Kidney tubule cell (primary cell): ENCODE data around the gene PROM1.

Experiments
- DNase-seq: peaks from one replicate; pipeline ENCODE4 v3.0.0-alpha.2; 2018; ENCODE audit warnings: low spot score

Gene PROM1

DNA sequence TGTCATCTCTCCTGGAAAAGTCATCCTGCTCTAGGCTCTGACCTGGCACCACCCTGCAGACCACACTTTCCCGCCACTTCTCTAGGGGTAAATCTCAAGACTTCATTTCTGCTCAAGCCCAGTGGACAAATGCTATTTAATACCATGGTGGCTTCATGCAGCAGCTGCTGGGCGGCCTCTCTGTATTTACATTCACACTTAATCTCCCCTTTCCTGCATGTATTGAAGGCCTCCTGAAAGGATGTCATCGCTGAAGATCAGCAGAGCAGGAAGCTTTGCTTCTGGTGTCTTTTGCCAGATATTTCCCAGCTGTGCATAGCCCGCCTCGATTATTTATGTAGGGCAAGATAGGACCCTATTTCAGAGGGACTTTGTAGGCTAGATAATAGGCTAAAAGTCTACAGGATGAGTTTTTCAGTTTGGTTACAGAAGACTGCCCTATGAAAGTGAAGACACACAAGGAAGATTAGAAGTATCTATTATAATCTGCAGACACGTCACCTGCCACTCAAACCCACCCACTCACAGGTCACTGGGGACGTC is 17.2 kb downstream of the PROM1 start:
- DNase-seq: no peak

DNA sequence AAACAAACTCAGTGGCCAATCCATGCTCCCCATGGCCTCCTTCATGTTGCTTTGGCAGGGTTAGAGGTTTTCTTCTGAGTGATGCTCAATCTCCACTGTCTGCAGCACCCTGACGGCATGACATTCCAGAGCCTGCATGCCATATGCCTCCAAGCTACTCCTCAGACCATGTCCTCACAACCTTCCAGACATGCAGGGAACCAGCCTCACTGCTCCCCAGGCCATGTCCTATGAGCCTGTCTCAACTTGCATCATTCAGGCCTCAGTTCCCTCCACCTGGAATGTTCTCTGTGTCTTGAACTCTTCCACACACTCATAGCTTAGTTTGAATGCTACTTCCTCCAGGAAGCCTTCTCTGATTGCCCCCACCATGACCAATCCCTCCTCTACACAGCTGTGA is 18.8 kb downstream of the PROM1 start:
- DNase-seq: no peak

DNA sequence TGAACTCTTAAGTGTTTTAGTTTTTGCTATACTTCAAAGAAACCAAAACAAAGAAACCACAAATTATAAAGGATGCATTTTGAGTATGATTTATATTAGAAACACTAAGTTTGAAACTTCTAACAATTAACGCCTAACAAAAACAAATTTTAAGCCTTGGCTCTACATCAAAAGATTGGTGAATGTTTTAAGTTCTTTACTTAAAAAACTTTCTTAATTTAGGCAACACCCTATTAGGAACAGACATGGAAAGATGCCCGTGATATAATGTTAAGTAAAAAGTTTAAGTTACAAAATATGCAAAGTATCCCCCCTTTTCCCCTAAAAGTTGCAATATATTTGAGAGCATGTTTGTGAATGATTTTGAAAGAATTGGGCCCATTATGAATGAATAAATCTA is 21.2 kb downstream of the PROM1 start:
- DNase-seq: no peak

DNA sequence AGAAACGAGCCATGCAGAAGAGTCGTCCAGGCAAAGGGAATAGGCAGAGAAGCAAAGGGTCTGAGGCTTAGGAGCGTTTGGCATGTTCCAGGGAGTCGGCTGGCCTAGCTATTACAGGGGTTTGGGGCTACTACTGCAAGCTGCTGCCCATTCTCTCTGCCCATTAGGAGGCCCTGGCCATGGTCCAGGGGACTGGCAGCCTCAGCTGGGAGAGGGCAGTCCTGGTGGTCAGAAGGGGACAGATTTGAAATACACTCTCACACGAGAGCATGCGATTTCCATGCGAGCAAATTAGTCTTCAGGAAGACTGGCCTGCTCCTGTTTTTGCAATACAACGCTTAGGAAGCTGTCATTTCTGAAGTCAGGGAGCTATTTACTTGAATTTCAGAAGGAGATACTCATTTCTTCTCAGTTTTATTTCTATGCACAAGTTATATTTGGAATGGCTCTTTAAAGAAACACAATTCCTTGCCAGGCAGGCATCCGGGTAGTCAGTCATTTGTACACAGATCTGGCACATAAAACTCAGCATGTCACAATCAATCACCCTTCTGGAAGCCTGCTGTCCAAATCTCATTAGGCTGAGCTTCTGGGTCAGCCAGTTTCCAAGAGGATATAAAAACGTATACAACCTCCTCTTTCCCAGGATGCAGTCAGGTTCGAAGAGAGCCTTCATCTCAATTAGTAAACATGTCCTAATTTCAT is 27.0 kb downstream of the PROM1 start:
- DNase-seq: no peak

DNA sequence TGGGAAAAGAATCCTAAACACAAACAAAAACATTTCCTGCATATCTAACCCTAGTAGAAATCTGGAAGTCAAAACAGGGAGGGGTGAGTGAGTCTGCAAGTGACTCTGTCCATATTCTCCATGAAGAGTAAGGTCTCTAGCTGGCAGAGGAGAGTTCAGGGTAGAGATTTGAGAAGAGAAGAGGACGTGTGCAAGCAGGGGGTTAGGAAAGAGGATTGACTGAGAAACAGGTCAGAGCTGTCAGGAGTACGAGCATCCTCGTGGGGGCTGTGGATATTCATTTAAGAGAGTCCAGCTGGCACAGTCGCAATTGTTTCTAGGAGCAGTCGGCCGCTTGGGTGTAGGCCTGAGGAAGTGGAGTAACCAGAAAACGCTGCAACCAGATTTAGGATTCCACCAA is 27.9 kb downstream of the PROM1 start:
- no peak for DNase-seq

DNA sequence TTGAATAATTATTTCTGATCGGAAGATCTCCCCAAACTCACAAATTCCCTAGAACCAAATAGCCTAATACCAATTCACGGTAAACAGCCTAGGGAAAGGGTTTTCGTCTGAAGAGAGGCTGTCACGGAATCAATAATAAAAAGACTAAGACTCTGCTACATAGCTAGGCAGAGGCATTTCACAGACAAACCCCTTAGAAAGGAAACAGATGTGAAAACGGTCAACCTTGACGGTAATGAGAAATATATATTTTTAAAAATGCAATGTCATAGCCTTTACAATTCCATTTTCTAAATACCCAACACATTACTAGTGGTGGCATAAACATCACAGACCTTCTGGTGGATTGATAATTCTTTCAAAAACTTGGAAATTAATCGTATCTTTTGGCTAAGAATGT is 28.4 kb downstream of the PROM1 start:
- DNase-seq: no peak

DNA sequence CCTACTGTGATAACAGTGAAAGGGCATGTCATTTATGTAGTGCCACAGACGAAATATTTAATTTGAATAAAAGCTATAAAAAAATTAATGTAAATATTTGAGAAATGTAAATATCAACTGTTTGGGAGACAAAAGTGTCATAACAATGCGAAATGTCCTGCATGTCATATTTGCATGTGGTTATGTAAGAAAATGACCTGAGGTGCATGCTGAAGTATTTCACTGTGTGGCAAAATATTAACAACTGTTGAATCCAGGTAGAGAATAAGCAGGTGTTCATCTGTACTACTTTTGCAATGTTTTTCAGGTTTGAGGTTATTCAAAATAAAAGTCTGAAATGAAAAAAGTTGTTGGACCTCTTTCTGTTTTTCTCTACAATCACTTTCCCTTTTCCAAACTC is 30.9 kb downstream of the PROM1 start:
- no peak for DNase-seq

DNA sequence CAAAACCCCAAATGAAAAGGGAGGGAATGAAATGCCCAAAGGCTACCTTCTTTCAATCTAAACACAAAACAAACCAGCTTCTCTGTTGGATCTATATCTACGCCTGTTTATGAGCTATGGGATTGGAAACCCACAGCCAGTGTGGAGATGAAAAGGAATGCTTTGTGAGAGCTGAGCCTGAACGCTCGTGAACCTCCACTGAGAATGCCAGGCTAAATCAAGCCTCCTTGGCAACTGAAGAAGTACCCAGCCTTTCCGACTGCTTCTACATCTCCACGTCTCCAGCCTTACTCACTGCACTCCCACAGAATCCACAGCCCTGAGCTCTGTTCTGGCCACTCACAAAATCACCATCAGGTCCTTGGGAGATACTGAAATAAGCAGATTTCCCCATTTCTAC is 31.8 kb downstream of the PROM1 start:
- no peak for DNase-seq

DNA sequence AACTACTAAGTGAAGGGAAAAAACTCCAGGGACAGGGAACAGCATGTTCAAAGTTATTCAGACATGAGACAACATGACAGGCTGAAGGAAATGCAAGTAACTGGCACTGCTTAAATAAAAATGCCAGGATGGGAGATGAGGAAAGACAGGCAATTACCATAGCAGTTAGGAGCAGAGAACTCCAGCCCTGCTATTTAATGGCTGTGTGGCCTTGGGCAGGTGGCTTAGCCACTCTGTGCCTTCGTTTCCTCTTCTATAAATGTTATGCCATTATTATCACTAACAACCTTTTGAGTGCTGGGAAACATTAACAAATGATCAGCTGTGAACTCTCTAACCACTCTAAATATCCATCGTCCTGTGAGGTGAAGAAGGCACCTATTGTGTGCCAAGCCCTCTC is 32.7 kb downstream of the PROM1 start:
- no peak for DNase-seq

DNA sequence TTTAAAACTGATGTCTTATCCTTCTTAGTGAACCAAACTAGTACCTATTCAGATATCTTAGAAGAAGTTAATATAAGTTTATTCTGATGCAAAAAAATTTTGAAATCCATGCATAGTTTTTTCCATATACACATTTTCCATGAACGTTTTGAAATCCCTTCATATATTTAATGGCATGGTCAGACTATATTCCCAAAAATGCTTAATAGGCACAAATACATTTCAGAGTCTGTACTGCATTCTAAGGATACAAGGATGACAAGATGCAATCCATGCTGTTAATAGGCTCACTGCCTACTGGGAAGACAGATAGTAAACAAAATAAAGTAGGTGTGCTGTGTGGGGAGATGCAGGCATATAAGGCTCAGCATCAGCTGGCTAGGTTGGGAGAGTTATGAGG is 33.2 kb downstream of the PROM1 start:
- no peak for DNase-seq

DNA sequence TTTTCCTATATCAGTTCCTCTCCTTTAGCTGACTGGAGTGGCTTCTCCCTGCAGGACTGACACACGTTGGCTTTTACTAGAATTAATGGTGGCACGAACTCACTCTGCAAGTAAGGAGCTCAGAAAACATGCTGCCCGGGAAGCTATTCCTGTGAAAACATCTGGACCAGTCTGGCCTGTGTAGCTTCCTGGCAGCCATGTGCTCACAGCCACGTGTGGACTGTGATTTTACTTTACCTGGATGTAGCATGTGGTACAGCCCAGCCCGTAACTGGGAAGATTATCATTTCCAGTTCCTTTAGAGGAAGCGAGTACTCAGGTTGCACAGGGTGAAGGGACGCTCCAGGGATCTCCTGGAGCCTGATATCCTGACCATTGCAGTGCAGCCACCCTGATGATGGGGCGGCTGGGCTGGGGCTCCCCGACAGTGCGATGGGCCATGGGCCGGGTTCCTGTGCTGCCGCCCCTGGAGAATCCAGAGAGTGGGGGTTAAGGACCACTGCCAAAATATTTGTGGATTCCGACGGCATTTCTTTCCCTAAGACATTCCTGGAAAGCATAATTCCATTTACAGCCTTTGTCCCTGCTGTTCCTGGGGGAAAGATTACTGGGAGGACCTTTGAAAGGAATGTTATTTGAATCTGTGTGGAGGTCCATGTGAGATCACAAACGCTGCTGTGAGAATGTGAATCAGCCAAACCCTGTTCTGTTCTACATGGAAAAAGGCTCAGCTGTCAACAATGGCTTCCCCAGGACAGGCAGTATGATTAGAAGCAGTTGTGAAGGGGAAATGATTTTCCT is 35.0 kb downstream of the PROM1 start:
- no peak for DNase-seq

DNA sequence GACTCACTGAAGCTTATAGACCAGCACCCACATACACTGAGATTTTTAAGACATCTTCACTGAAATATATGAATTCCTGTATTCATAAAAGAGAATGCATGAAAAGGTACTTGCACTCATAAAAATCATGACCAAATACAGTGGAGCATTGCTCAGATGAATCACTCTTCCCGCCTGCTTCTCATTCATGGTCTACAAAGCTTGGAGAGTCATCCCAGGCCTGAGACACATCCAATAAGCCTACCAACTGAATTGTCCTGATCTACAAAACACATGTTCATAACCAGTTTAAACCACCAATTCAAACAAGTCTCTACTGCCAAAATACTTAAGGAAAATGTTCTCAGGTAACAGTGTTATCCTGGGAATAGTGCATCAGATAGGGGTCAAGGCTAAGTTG is 38.1 kb downstream of the PROM1 start:
- peak; percentile 73 for DNase-seq

DNA sequence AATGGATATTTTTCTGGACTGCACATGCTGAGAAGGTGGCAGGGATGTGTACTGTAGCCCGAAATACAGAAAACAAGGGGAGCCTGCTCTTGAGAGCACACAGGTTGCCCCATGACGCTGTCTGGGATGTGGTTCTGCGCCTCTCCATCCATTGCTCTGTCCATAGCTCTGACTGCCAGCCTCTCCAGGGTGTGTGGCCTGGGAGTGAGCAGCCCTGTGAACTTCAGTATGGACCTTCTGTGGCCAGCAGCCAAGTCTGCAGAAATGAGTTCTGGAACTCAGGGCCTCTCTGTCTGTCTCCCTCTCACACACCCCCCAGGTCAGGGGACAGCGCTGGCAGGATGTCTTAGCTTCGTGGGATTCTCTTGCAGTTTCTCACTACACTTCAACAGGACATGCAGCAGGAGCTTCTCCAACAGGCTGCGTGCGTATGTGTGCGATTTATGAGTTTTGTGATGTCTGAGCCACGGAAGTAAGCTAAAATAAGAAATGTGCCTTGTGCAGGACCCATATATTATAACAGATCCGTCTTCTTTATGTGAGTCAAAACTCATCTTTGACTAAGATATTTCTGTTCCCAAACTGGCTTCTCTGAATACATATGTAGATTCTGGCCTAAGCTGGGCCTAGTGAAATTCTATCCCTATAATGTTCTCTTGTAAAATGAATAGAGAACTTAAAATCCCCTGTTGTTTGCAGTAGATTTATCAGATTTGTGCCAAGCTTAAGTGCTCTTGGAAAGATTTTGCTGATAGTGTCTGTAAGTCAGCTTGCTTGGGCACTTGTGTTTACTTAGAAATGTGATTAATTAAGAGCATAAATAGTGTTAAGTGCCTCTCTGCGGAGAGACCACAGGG is 40.0 kb downstream of the PROM1 start:
- no peak for DNase-seq

DNA sequence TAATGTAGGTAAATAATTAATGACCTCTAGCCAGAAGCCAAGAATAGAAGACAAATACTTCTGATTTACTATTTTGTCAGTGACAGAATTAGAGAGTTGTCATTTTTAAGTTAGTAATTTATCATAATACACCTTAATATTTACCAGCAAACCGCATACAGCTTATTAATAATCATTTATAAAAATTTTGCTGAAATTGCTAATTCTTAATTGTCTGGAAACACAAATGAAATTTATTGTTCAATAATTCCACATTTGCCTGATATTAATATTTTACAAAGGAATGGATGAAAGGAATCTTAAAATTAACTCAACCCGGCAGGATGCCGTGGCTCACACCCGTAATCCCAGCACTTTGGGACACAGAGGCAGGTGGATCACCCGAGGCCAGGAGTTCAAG is 44.7 kb downstream of the PROM1 start:
- DNase-seq: no peak

DNA sequence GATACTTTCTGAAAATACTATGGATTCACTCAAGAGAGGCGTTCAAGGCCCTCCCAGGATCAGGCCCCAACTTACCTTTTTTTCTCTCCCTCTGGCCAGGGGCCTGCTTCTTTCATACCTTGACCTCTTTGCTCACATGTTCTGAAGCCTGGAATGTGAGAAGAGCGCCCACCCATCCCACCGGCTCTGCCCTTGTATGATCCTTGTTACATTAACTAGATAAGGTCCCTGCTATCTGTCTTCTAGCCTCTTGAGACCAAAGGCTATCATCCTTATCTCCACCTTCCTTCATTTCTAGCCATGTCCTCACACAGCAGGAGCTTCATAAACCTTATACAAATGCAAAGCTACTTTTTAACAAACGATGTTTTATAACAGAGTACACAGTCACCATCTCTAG is 45.9 kb downstream of the PROM1 start:
- no peak for DNase-seq

DNA sequence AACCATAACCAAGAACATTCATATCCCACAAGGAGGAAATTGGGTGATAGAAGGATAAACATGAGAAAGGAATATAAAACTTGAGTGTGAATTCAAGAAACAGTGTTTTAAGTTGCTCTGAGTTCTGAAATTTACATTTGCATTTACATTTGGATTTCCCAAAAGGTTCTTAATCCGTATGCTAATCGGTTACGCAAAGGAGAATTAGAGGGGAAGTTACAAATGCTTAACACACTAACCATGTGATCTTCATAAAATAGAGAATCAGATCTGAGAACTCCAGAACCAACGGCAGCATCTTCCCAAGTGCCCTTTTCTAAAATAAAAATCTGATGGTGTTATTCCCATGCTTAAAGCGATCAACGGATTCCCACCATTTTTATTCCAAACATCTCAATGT is 48.0 kb downstream of the PROM1 start:
- no peak for DNase-seq

DNA sequence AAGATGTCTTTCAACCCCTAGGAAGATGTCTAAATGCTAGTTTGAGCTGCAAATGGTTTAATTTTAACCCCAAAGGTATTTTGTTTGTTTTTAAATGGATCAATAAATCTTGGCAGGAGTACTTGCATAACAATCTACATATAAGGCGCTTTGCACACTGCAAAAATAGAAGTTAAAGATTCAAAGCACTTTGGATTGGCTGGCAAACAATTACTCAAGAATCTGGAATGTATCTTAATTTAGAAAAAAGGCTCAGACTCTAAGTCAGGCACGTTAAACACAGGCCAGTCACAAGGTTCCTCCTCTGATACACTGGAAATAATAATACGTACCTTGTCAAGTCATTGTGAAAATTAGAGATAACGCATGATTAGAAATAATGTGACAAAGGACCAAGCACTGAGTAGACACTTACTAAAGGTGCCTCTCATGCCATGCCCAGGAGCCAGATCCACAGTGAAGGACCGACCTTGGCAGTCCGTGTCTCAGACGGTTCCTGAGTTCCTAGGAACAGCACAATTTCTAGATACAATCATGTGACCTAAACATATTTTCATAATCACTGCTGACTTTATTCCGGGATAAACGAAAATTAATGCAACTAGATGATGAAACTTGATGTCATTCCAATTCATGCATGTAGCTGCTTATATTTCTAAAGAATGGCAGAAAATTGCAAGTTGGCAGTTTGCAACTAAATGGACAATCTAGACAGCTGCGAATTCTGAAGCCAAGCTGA is 49.6 kb downstream of the PROM1 start:
- peak; percentile 93 for DNase-seq

DNA sequence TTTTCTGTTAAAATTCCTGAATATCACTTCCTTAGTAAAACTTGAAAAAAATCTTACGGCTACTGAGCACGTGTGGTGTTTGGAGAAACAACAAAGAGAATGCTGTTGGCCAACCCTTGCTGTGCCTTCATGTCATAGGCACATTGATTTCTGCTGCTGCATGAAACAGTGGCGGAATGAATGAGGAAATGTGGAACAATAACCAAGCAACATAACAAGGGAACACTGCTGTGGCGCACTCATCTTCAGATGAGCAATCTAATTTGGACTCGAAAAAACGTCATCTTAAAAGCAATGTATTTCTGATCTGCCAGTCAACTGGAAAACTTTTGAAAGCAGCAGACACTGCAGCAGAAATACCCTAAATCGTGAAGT is 51.4 kb downstream of the PROM1 start:
- DNase-seq: peak; percentile 71

DNA sequence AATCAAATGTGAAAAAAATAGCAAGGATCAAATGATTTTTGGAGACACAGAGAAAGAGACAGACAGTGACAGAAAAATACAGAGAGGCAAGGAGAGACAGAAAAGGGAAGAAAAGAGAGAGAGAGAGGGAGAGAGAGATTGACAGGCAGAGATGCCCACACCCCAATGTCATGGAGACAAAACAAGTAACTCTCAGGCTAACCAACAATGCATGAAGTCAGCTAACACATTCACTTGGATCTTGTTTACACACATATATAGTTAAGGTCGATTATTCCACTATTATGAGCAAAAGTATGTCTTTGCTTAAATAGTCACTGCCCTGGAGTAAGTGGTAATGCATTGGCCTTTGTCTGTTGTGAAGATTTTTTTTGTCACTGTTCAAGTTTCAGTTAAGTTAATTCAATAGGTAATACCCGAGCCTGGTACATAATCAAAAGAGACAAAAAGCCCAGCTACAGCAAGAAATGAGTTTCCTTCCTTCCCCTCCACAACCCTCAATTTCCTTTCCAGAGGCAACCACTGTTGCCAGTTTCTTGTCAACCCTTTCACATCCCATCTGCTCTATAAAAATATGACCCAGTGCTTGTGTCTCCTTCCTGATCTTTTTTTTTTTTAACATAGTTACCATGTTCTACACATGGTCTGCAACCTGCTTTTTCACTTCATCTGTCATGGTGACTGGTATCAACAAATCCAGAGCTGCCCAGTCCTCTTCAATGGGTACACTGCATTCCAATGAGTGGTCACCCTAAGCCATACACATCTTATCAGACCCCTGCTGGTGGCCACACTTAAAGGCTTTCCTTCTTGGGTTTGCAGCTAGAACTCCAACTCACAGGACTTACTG is 52.1 kb downstream of the PROM1 start:
- peak; percentile 34 for DNase-seq

DNA sequence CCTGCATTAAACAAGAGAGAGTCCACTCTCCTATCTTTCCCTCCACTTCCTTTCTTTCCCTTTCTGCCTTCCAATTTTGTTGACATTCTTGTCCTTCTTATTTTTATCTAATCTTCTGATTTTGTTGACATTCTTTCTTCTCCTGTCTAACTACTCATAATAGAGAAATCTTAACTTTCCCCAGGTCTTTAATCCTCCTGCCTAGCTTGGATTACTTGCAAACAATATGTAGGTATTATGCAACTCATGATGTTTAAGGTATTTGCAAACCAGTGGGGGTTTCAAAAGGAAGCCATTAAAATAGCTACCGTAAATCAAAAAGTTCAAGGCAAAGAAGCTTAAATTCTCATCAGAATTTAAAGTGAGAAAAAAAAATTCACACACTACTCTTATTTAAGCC is 53.9 kb downstream of the PROM1 start:
- DNase-seq: no peak

DNA sequence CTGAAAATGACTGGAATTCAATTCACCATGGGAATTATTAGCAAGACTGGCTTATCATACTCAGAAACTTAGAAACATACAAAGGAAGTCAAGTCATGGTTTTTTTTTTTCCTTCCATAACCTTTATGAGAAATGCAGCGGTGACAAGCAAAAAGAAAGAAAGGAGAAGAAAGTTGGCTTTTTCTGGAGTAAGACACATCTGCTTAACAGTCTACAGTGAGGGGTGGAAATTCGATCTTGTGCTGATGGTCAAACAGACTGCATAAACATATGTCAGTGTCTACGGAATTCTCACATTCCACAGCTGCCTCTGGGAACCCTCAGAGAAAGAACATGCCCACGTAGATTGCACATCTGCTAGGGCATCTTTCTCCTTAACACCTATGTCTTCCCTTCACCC is 54.6 kb downstream of the PROM1 start:
- peak; percentile 30 for DNase-seq
